Small intestine (tissue), 7 donors: ENCODE results near the gene ZNF420. TPM values are rescaled to one million over a fixed set of nuclear protein-coding genes. Genes with fewer than 3 reads are reported as not detected.

Experiments
- DNase-seq, 2 donors: peaks; one replicate each; pipeline versions ENCODE4 v3.0.0 to v3.0.0-alpha.2; 2013
- FAIRE-seq: peaks from 2 replicates; lab custom pipeline; 2012; peaks lifted over from hg19 to GRCh38; lab: Jason Lieb, UNC
- H3K27ac ChIP-seq, 3 donors: one replicate each; pipeline ENCODE4 v1.5.1; 2013; ENCODE audit warnings: low read length in 2 of 3, mild to moderate bottlenecking in 2 of 3, control low read depth in 1 of 3, inconsistent platforms in 1 of 3, low read depth in 1 of 3, moderate library complexity in 1 of 3
- H3K27me3 ChIP-seq, 3 donors: one replicate each; pipeline ENCODE4 v1.6.1; 2013; ENCODE audit warnings: low read length in 3 of 3, inconsistent platforms in 1 of 3; ENCODE audit not compliant: control insufficient read depth in 3 of 3, insufficient read depth in 3 of 3
- H3K36me3 ChIP-seq, 3 donors: one replicate each; pipeline ENCODE4 v1.6.1; 2013; ENCODE audit warnings: low read length in 3 of 3, inconsistent platforms in 1 of 3, low read depth in 1 of 3, mild to moderate bottlenecking in 1 of 3, moderate library complexity in 1 of 3; ENCODE audit not compliant: control insufficient read depth in 3 of 3, insufficient read depth in 2 of 3
- H3K4me1 ChIP-seq, 3 donors: one replicate each; pipeline ENCODE4 v1.6.1; 2013; ENCODE audit warnings: low read length in 2 of 3, inconsistent platforms in 1 of 3, low read depth in 1 of 3, mild to moderate bottlenecking in 1 of 3, moderate library complexity in 1 of 3; ENCODE audit not compliant: control insufficient read depth in 3 of 3, insufficient read depth in 2 of 3
- H3K4me3 ChIP-seq, 3 donors: one replicate each; pipeline ENCODE4 v1.5.1; 2013; ENCODE audit warnings: low read length in 3 of 3, control low read depth in 1 of 3, inconsistent platforms in 1 of 3, low read depth in 1 of 3, mild to moderate bottlenecking in 1 of 3, moderate library complexity in 1 of 3
- H3K9me3 ChIP-seq, 2 donors: one replicate each; pipeline ENCODE4 v1.6.1; 2013; ENCODE audit warnings: low read depth in 1 of 2, low read length in 1 of 2; ENCODE audit not compliant: control insufficient read depth in 2 of 2, insufficient read depth in 1 of 2
- WGBS, 3 donors: extraction: QIAGEN DNeasy Blood & Tissue Kit; methylation state at CpG; one replicate each; pipeline ENCODE4 v1.1.7; 2013; 5-methylcytosine and 5-hydroxymethylcytosine counted together
- polyA plus RNA-seq, 4 donors: library from polyadenylated mRNA; stranded (reverse) in 3 of 4; unstranded in 1 of 4; fragments of 200-250 nt in 3 of 4; fragments of 120-200 nt in 1 of 4; gene quantifications; one replicate each; pipeline versions ENCODE4 v1.2.1 to v1.2.3, GENCODE V29; 2013
- donor health status: healthy with polysubstance abuse.
- donor health status: control.
- donor health status: control.
- donor health status: Bipolar disorder and iron deficiency.
- donor health status: healthy.

Gene ZNF420
- polyA plus RNA-seq, 4 donors, result 2.7 to 11.4 (median 4.4) TPM

GRCh38 chr19:37160153-37160552 is 81.9 kb downstream of the ZNF420 start:
- DNase-seq (no peak), FAIRE-seq (no peak)
- H3K27ac ChIP-seq, result no peak overlapping the region
- 94 to 100% (median 97%) methylated on average over 1 of the region's 1 CpG for WGBS, 3 donors
- peaks cover 7 to 17% (median 16%) of the 10 kb centered on the region in 3 donors for H3K36me3 ChIP-seq
- no peaks in the 10 kb centered on the region for H3K27me3 ChIP-seq
- H3K9me3 ChIP-seq, result peaks cover 0 to 49% of the 10 kb centered on the region in 2 donors
- H3K4me1 ChIP-seq, result no peaks in the 10 kb centered on the region
- H3K4me3 ChIP-seq, result no peak overlapping the region

GRCh38 chr19:37165635-37166034 is 87.4 kb downstream of the ZNF420 start:
- Histone ChIP-seq H3K36me3 (peaks cover 7 to 21% (median 7%) of the 10 kb centered on the region in 3 donors), H3K27ac (no peak overlapping the region), H3K9me3 (peaks cover 1 to 33% of the 10 kb centered on the region in 2 donors), H3K4me3 (no peak overlapping the region), H3K27me3 (no peaks in the 10 kb centered on the region), H3K4me1 (no peaks in the 10 kb centered on the region)
- DNase-seq, result no peak
- 98 to 100% (median 100%) methylated on average over 1 of the region's 1 CpG for WGBS, 3 donors
- no peak for FAIRE-seq

GRCh38 chr19:37172368-37173366 is 94.4 kb downstream of the ZNF420 start, which contains the start of gene ZNF585A:
Gene ZNF585A (minus strand): TSS chr19:37172695. CDS start chr19:37169910, 2,785 bp downstream.
- DNase-seq, result peak; percentile 96 to 98
- WGBS, 3 donors, result 4 to 5% (median 5%) methylated on average over 30 of the region's 30 CpGs
- Histone ChIP-seq H3K27me3 (no peaks in the 10 kb centered on the region), H3K36me3 (peaks cover 4 to 7% (median 6%) of the 10 kb centered on the region in 3 donors), H3K4me1 (no peaks in the 10 kb centered on the region), H3K27ac (peak within 1 kb of the TSS; percentile 43 to 88 (median 70)), H3K9me3 (peaks cover 1 to 18% of the 10 kb centered on the region in 2 donors), H3K4me3 (peak within 1 kb of the TSS; percentile 66 to 85 (median 72))
- FAIRE-seq, result peak; percentile 97

Other genes with a start within 250 kb of the ZNF420 start
- 10 to 100 TPM in 1 of 4 donors, 1 to 10 TPM in 3; 1.1 to 10.1 (median 1.9) TPM for gene ZNF790, start 240.0 kb upstream of the ZNF420 start, polyA plus RNA-seq
- gene ZNF345, start 227.6 kb upstream of the ZNF420 start, polyA plus RNA-seq, result 10 to 100 TPM in 1 of 4 donors, 1 to 10 TPM in 2, under 1 TPM in 1; 0.54 to 11.0 (median 2.0) TPM
- 1 to 10 TPM in 1 of 4 donors, under 1 TPM in 3; 0.22 to 2.9 (median 0.86) TPM for gene ZNF829, start 162.1 kb upstream of the ZNF420 start, polyA plus RNA-seq
- gene ZNF568, start 162.1 kb upstream of the ZNF420 start, polyA plus RNA-seq, result 10 to 100 TPM in 1 of 4 donors, 1 to 10 TPM in 3; 1.8 to 10.6 (median 2.8) TPM
- gene ZNF585A, start 94.3 kb downstream of the ZNF420 start, polyA plus RNA-seq, result 10 to 100 TPM; 11.7 to 34.9 (median 24.4) TPM
- gene ZNF585B, start 132.1 kb downstream of the ZNF420 start, polyA plus RNA-seq, result 10 to 100 TPM in 1 of 4 donors, 1 to 10 TPM in 3; 1.4 to 13.2 (median 4.5) TPM
- 1 to 10 TPM; 3.6 to 9.4 (median 5.9) TPM for gene ZNF383, start 139.8 kb downstream of the ZNF420 start, polyA plus RNA-seq